RWPE2 (cell line): ENCODE data around the gene GRIN2D.

Experiments
- ATAC-seq: fragments of 200-7000 bp; cut with Tn5 transposase; 3 replicates; pipeline ENCODE4 v1.9.1; 2021; ENCODE audit warnings: low read depth
- DNase-seq: peaks from one replicate; pipeline ENCODE4 v3.0.0-alpha.2; 2020; ENCODE audit warnings: low spot score
- H3K27ac ChIP-seq: fragments of 450-650 bp; 2 replicates; pipeline ENCODE4 v1.5.1; 2017; ENCODE audit warnings: mild to moderate bottlenecking; ENCODE audit not compliant: poor library complexity, severe bottlenecking
- H3K27me3 ChIP-seq: fragments of 250-450 bp; sonication (Bioruptor Pico); 2 replicates; pipeline ENCODE4 v1.5.1; 2021; ENCODE audit warnings: mild to moderate bottlenecking, moderate library complexity; ENCODE audit not compliant: insufficient read depth, poor library complexity, severe bottlenecking
- H3K36me3 ChIP-seq: fragments of 250-450 bp; sonication (Bioruptor Pico); 2 replicates; pipeline ENCODE4 v1.5.1; 2020; ENCODE audit warnings: low read depth, mild to moderate bottlenecking, moderate library complexity
- H3K4me1 ChIP-seq: fragments of 250-450 bp; sonication (Bioruptor Pico); 2 replicates; pipeline ENCODE4 v1.5.1; 2021; ENCODE audit warnings: mild to moderate bottlenecking, moderate library complexity; ENCODE audit not compliant: insufficient read depth, poor library complexity, severe bottlenecking
- H3K4me3 ChIP-seq: fragments of 250-450 bp; sonication (Bioruptor Pico); 2 replicates; pipeline ENCODE4 v1.5.1; 2021; ENCODE audit warnings: mild to moderate bottlenecking, moderate library complexity; ENCODE audit not compliant: severe bottlenecking
- H3K9me3 ChIP-seq: fragments of 250-450 bp; sonication (Bioruptor Pico); 2 replicates; pipeline ENCODE4 v1.5.1; 2021; ENCODE audit warnings: mild to moderate bottlenecking, moderate library complexity; ENCODE audit not compliant: severe bottlenecking
- TF ChIP-seq, protein P1 (sequence below): fragments of 450-650 bp; IDR thresholded peaks from one replicate; pipeline ENCODE4 v1.5.1; 2017; ENCODE audit warnings: mild to moderate bottlenecking, moderate library complexity; ENCODE audit not compliant: poor library complexity, severe bottlenecking

GRIN2D gene

DNA sequence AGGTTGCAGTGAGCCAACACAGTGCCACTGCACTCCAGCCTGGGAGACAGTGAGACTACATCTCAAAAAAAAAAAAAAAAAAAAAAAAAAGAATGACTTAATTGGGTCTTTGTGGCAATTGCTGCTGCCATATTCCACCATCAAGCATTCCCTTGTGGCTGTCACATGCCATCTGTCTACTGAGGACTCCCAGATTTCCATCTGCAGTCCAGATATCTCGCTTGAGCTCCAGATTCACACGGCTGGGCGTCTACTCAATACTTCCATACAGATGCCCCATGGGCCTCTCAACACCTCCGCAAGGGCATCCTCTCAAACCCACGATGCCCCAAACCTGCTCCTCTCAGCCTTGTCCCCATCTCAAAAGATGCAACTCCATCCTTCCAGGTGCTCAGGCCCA, 42.6 kb upstream of the GRIN2D start:
- Histone ChIP-seq H3K4me1 (no peaks in the 10 kb centered on the region), H3K27me3 (no peaks in the 10 kb centered on the region), H3K27ac (no peak overlapping the region), H3K9me3 (no peaks in the 10 kb centered on the region), H3K36me3 (no peaks in the 10 kb centered on the region), H3K4me3 (no peak overlapping the region)
- TF ChIP-seq, protein P1, sequence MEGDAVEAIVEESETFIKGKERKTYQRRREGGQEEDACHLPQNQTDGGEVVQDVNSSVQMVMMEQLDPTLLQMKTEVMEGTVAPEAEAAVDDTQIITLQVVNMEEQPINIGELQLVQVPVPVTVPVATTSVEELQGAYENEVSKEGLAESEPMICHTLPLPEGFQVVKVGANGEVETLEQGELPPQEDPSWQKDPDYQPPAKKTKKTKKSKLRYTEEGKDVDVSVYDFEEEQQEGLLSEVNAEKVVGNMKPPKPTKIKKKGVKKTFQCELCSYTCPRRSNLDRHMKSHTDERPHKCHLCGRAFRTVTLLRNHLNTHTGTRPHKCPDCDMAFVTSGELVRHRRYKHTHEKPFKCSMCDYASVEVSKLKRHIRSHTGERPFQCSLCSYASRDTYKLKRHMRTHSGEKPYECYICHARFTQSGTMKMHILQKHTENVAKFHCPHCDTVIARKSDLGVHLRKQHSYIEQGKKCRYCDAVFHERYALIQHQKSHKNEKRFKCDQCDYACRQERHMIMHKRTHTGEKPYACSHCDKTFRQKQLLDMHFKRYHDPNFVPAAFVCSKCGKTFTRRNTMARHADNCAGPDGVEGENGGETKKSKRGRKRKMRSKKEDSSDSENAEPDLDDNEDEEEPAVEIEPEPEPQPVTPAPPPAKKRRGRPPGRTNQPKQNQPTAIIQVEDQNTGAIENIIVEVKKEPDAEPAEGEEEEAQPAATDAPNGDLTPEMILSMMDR: no peak
- ATAC-seq: no peak
- DNase-seq: no peak

DNA sequence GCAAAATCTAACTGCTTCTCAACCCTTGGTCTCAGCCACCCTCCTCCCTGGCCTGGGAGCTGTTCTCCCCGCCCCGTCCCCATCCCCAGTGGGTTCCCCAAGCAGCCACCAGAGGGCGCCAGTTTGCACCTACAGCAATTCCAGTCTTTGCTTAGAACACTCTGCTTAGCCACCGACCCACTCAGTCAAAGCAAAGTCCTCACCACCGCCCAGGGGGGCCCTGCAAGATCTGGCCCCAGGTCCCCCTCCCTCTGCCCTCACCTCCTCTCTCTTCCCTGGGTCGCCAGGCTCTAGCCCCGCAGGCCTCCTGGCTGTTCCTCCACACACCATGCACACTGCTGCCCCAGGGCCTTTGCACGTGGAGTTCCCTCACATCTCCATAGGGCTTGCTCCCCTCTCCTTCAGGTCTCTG, 42.1 kb upstream of the GRIN2D start:
- no peaks in the 10 kb centered on the region for H3K36me3 ChIP-seq
- no peaks in the 10 kb centered on the region for H3K27me3 ChIP-seq
- TF ChIP-seq, protein P1: peak; percentile 75
- H3K4me3 ChIP-seq: no peak overlapping the region
- no peaks in the 10 kb centered on the region for H3K9me3 ChIP-seq
- H3K27ac ChIP-seq: no peak overlapping the region
- no peak for DNase-seq
- peak; percentile 60 for ATAC-seq
- H3K4me1 ChIP-seq: no peaks in the 10 kb centered on the region

DNA sequence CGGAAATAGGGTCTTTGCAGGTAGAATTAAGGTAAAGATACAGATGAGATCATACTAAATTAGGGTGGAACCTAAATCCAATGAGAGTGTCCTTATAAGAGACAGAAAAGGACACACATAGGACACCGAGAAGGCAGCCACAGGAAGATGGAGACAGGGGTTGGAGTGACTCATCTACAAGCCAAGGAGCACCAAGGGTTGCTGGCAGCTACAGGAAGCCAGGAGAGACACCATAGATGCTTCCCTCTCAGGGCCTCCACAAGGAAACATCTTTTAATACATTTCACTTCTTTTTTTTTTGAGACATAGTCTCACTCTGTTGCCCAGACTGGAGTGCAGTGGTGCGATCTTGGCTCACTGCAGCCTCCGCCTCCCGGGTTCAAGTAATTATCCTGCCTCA, 39.8 kb upstream of the GRIN2D start:
- H3K27me3 ChIP-seq: no peaks in the 10 kb centered on the region
- no peak for ATAC-seq
- no peaks in the 10 kb centered on the region for H3K4me1 ChIP-seq
- DNase-seq: no peak
- no peak overlapping the region for H3K4me3 ChIP-seq
- no peak overlapping the region for H3K27ac ChIP-seq
- no peaks in the 10 kb centered on the region for H3K36me3 ChIP-seq
- H3K9me3 ChIP-seq: no peaks in the 10 kb centered on the region
- TF ChIP-seq, protein P1: no peak

DNA sequence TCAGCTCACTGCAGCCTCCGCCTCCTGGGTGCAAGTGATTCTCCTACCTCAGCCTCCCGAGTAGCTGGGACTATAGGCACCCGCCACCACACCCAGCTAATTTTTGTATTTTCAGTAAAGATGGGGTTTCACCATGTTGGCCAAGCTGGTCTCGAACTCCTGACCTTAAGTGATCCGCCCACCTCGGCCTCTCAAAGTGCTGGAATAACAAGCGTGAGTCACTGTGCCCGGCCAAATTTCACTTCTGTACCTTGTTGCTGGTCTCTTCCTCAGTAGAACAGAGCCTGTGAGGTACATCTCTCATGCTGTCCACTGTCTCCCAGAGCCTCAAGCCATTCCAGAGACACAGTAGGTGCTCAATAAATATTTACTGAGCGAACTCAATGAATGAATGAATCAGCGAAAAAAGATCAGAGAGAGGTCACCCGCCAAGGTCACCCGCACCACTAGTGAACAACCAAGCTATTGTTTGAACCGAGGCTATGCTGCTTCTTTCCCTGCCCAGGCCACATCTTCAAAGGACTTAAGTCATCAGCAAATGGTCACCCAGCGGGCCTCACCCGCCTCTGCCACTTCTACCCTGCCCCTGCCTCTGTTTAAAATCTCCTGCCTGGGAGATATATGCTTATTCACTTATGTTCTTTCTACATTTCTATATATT, 39.0 kb upstream of the GRIN2D start:
- TF ChIP-seq, protein P1: no peak
- H3K4me3 ChIP-seq: no peak overlapping the region

DNA sequence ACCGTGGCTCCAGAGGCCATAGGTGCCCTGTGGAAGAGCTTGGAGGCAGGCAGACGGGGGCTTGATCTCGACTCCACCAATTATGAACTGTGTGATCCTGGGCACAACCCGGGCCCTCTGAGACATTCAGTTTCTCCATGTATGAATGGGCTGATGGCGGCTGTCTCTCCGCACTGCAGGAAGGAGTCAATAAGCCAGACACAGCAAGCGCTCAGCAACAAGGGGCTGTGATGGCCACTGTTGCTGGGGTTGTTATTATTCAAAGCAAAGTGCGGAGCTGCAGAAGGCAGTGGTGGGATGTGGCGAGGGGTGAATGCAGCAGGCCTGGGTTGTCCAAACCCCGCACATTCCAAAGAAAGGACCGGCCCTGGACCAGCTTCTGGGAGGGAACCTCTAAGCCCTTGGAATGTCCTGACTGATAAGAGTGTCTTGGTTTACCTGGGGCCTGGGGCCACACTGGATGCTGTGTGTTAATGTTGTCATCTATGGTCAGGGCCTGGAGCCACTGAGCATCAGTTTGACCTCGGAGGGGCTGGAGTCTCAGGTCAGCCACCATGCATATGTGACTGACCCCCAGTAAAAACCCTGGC, 38.0 kb upstream of the GRIN2D start:
- no peaks in the 10 kb centered on the region for H3K4me1 ChIP-seq
- no peaks in the 10 kb centered on the region for H3K9me3 ChIP-seq
- no peaks in the 10 kb centered on the region for H3K27me3 ChIP-seq
- ATAC-seq (no peak), DNase-seq (no peak)
- no peak overlapping the region for H3K4me3 ChIP-seq
- H3K27ac ChIP-seq: no peak overlapping the region
- TF ChIP-seq, protein P1: no peak
- no peaks in the 10 kb centered on the region for H3K36me3 ChIP-seq

More for the DNA sequence above, 39.0 kb upstream of the GRIN2D start:
- ATAC-seq (no peak), DNase-seq (no peak)
- no peak overlapping the region for H3K27ac ChIP-seq
- no peaks in the 10 kb centered on the region for H3K27me3 ChIP-seq
- H3K9me3 ChIP-seq: no peaks in the 10 kb centered on the region
- no peaks in the 10 kb centered on the region for H3K36me3 ChIP-seq
- no peaks in the 10 kb centered on the region for H3K4me1 ChIP-seq
